OCI-LY1 (cell line): ENCODE measurements around the gene EDC4.

Source experiments
- H2AFZ ChIP-seq: fragments of 200-600 bp; sonication (generic), shearing (Covaris generic); 2 replicates; pipeline ENCODE4 v1.6.0; 2014; ENCODE audit warnings: antibody characterized with exemption, mild to moderate bottlenecking, low read length
- H3F3A ChIP-seq: fragments of 200-600 bp; sonication (generic), shearing (Covaris generic); 2 replicates; pipeline ENCODE4 v1.6.0; 2014; ENCODE audit warnings: mild to moderate bottlenecking, antibody characterized with exemption, low read length, moderate library complexity; ENCODE audit not compliant: insufficient read depth
- H3K27ac ChIP-seq: fragments of 200-600 bp; sonication (generic); 2 replicates; pipeline ENCODE4 v1.5.1; 2014; ENCODE audit warnings: low read length, mixed run types, mild to moderate bottlenecking, low read depth; ENCODE audit not compliant: poor library complexity, severe bottlenecking
- H3K27me3 ChIP-seq: fragments of 200-600 bp; sonication (generic); 2 replicates; pipeline ENCODE4 v1.6.0; 2014; ENCODE audit warnings: antibody characterized with exemption, mild to moderate bottlenecking, low read length, moderate library complexity; ENCODE audit not compliant: insufficient read depth
- H3K36me3 ChIP-seq: fragments of 200-600 bp; sonication (generic); 2 replicates; pipeline ENCODE4 v1.6.1; 2014; ENCODE audit warnings: mild to moderate bottlenecking, antibody characterized with exemption, low read length, moderate library complexity, mixed read lengths; ENCODE audit not compliant: insufficient read depth
- H3K4me1 ChIP-seq: fragments of 200-600 bp; sonication (generic); 2 replicates; pipeline ENCODE4 v1.5.1; 2014; ENCODE audit warnings: mild to moderate bottlenecking, low read length, moderate library complexity; ENCODE audit not compliant: insufficient read depth, severe bottlenecking
- H3K4me2 ChIP-seq: fragments of 200-600 bp; sonication (generic), shearing (Covaris generic); 2 replicates; pipeline ENCODE4 v1.6.1; 2014; ENCODE audit warnings: low read length
- H3K4me3 ChIP-seq: fragments of 200-600 bp; sonication (generic); 2 replicates; pipeline ENCODE4 v1.5.1; 2014; ENCODE audit warnings: low read length, low read depth, mild to moderate bottlenecking, mixed read lengths; ENCODE audit not compliant: poor library complexity, severe bottlenecking
- H3K79me2 ChIP-seq: fragments of 200-600 bp; shearing (Covaris generic); 2 replicates; pipeline ENCODE4 v1.6.1; 2016; ENCODE audit warnings: mixed run types, low read length, mixed read lengths; ENCODE audit not compliant: insufficient read depth
- H3K9ac ChIP-seq: fragments of 200-600 bp; sonication (generic), shearing (Covaris generic); 2 replicates; pipeline ENCODE4 v1.6.1; 2014; ENCODE audit warnings: mild to moderate bottlenecking, low read length, mixed read lengths
- H3K9me2 ChIP-seq: fragments of 200-600 bp; sonication (generic), shearing (Covaris generic); 2 replicates; pipeline ENCODE4 v1.6.1; 2014; ENCODE audit warnings: low read depth, mild to moderate bottlenecking, low read length, mixed read lengths
- H3K9me3 ChIP-seq: fragments of 200-600 bp; shearing (Covaris generic); 2 replicates; pipeline ENCODE4 v1.6.1; 2014; ENCODE audit warnings: low read length, mixed read lengths
- H4K20me1 ChIP-seq: fragments of 200-600 bp; sonication (generic), shearing (Covaris generic); 2 replicates; pipeline ENCODE4 v1.6.0; 2016; ENCODE audit warnings: mild to moderate bottlenecking, low read length; ENCODE audit not compliant: insufficient read depth
- CTCF ChIP-seq: fragments of 200-600 bp; sonication (generic), shearing (Covaris generic); IDR thresholded peaks from 2 replicates; pipeline ENCODE4 v1.5.1; 2017; ENCODE audit warnings: mild to moderate bottlenecking, antibody characterized with exemption, low read length, moderate library complexity, mixed read lengths
- EZH2 ChIP-seq: fragments of 200-600 bp; sonication (generic), shearing (Covaris generic); IDR thresholded peaks from 2 replicates; pipeline ENCODE4 v1.8.0; 2017; ENCODE audit warnings: borderline replicate concordance, mixed run types, mild to moderate bottlenecking, antibody characterized with exemption, low read length, moderate library complexity, mixed read lengths

The EDC4 gene

GRCh38 chr16:67857547-67858233 is 15.2 kb upstream of the EDC4 start:
- no peaks in the 10 kb centered on the region for H3K27me3 ChIP-seq
- no peaks in the 10 kb centered on the region for H3K4me1 ChIP-seq
- no peak overlapping the region for H3K9ac ChIP-seq
- no peaks in the 10 kb centered on the region for H3K9me3 ChIP-seq
- H3K4me3 ChIP-seq, result no peak overlapping the region
- peaks cover 23% of the 10 kb centered on the region; the same call in 1 of the 2 replicates for H3K36me3 ChIP-seq
- no peak overlapping the region for H2AFZ ChIP-seq
- TF ChIP-seq EZH2 (no peak), CTCF (no peak)
- H3F3A ChIP-seq, result no peaks in the 10 kb centered on the region
- no peak overlapping the region for H3K4me2 ChIP-seq
- no peaks in the 10 kb centered on the region for H4K20me1 ChIP-seq
- no peaks in the 10 kb centered on the region for H3K9me2 ChIP-seq
- no peak overlapping the region for H3K27ac ChIP-seq
- peaks cover 82% of the 10 kb centered on the region for H3K79me2 ChIP-seq

GRCh38 chr16:67858500-67858899 is 14.4 kb upstream of the EDC4 start:
- H3K79me2 ChIP-seq, result peaks cover 82% of the 10 kb centered on the region
- H3K9me2 ChIP-seq, result no peaks in the 10 kb centered on the region
- no peak overlapping the region for H3K9ac ChIP-seq
- no peaks in the 10 kb centered on the region for H4K20me1 ChIP-seq
- no peaks in the 10 kb centered on the region for H3F3A ChIP-seq
- TF ChIP-seq CTCF, result no peak
- no peak overlapping the region for H3K4me3 ChIP-seq
- no peaks in the 10 kb centered on the region for H3K27me3 ChIP-seq
- no peaks in the 10 kb centered on the region for H3K4me1 ChIP-seq
- H3K36me3 ChIP-seq, result peaks cover 26% of the 10 kb centered on the region; the same call in 1 of the 2 replicates
- no peak overlapping the region for H3K4me2 ChIP-seq
- H2AFZ ChIP-seq, result no peak overlapping the region
- no peak overlapping the region for H3K27ac ChIP-seq
- H3K9me3 ChIP-seq, result no peaks in the 10 kb centered on the region

GRCh38 chr16:67860589-67861398 is 12.1 kb upstream of the EDC4 start:
- Histone ChIP-seq H3K9me3 (no peaks in the 10 kb centered on the region), H3F3A (no peaks in the 10 kb centered on the region), H3K36me3 (peaks cover 41% of the 10 kb centered on the region; the same call in 1 of the 2 replicates), H3K4me2 (no peak overlapping the region), H3K4me1 (no peaks in the 10 kb centered on the region), H3K27ac (no peak overlapping the region), H2AFZ (no peak overlapping the region), H3K9me2 (no peaks in the 10 kb centered on the region), H3K27me3 (no peaks in the 10 kb centered on the region), H3K4me3 (no peak overlapping the region), H3K79me2 (peaks cover 61% of the 10 kb centered on the region), H4K20me1 (no peaks in the 10 kb centered on the region), H3K9ac (no peak overlapping the region)
- TF ChIP-seq EZH2 (no peak), CTCF (no peak)
